ENCODE data around the gene ZMIZ1. TPM values are rescaled to one million over a fixed set of nuclear protein-coding genes. Genes with fewer than 3 reads are reported as not detected.

The ZMIZ1 gene
- total RNA-seq, 1 donor from 2014 or later = 93.9 TPM

GRCh38 chr10:79256264-79256806 is 187.6 kb downstream of the ZMIZ1 start:
- intact Hi-C loops (cut with micrococcal nuclease) = no loop called here
- H3K9me3 Mint-ChIP-seq = no peaks in the 10 kb centered on the region
- H3K27me3 Mint-ChIP-seq = no peaks in the 10 kb centered on the region
- no peak overlapping the region for H3K4me3 Mint-ChIP-seq
- H3K4me1 Mint-ChIP-seq = peaks cover 81% of the 10 kb centered on the region
- no peak for DNase-seq
- CTCF ChIA-PET = no interaction called here
- peaks cover 18% of the 10 kb centered on the region for H3K36me3 Mint-ChIP-seq (ENCODE audit: low read depth)
- TF ChIP-seq CTCF (IDR thresholded peaks at IDR 0.05) = no peak
- no peak overlapping the region for H3K27ac Mint-ChIP-seq
- ATAC-seq (ENCODE audit: low read depth) = no peak
- POLR2A ChIA-PET = interaction anchor here (1.2 to 20.1 kb wide), 2 partner anchors 9 kb away, joined by 13 to 311 read pairs; no protein-coding TSS in a partner anchor

- Mint-ChIP-seq H3K4me3 (no peak overlapping the region), H3K36me3 (ENCODE audit: low read depth) (peaks cover 18% of the 10 kb centered on the region), H3K4me1 (peaks cover 81% of the 10 kb centered on the region)
Observed at GRCh38 chr10:79258894-79259293, 190.1 kb downstream of the ZMIZ1 start.

GRCh38 chr10:79259834-79260233 is 191.1 kb downstream of the ZMIZ1 start:
- Mint-ChIP-seq H3K27me3 (no peaks in the 10 kb centered on the region), H3K36me3 (ENCODE audit: low read depth) (peaks cover 18% of the 10 kb centered on the region), H3K9me3 (no peaks in the 10 kb centered on the region), H3K4me3 (no peak overlapping the region), H3K27ac (peak overlapping the region; percentile 50), H3K4me1 (peaks cover 81% of the 10 kb centered on the region)
- no peak for TF ChIP-seq CTCF (IDR thresholded peaks at IDR 0.05)
- DNase-seq = no peak
- ChIA-PET POLR2A (interaction anchor here (0.7 to 20.1 kb wide), 2 partner anchors 13 to 57 kb away, joined by 3 to 311 read pairs; no protein-coding TSS in a partner anchor), CTCF (no interaction called here)
- intact Hi-C loops (cut with micrococcal nuclease) = no loop called here
- no peak for ATAC-seq (ENCODE audit: low read depth)

More at GRCh38 chr10:79258894-79259293, 190.1 kb downstream of the ZMIZ1 start:
- no peak for TF ChIP-seq CTCF (IDR thresholded peaks at IDR 0.05)
- intact Hi-C loops (cut with micrococcal nuclease) = no loop called here
- POLR2A ChIA-PET = interaction anchor here (0.7 to 20.1 kb wide), 3 partner anchors 12 to 1214 kb away, joined by 3 to 311 read pairs (median 4); no protein-coding TSS in a partner anchor
- DNase-seq (no peak), ATAC-seq (ENCODE audit: low read depth) (no peak)
- Mint-ChIP-seq H3K27me3 (no peaks in the 10 kb centered on the region), H3K27ac (peak overlapping the region; percentile 53), H3K9me3 (no peaks in the 10 kb centered on the region)
- CTCF ChIA-PET = no interaction called here

- no peak for TF ChIP-seq CTCF (IDR thresholded peaks at IDR 0.05)
- Mint-ChIP-seq H3K4me3 (no peak overlapping the region), H3K9me3 (no peaks in the 10 kb centered on the region), H3K27ac (no peak overlapping the region), H3K36me3 (ENCODE audit: low read depth) (peaks cover 15% of the 10 kb centered on the region), H3K27me3 (no peaks in the 10 kb centered on the region), H3K4me1 (peaks cover 82% of the 10 kb centered on the region)
- ChIA-PET CTCF (no interaction called here), POLR2A (interaction anchor here (1.0 to 20.1 kb wide), 3 partner anchors 14 to 56 kb away, joined by 3 to 311 read pairs (median 5); no protein-coding TSS in a partner anchor)
- intact Hi-C loops (cut with micrococcal nuclease) = no loop called here
- ATAC-seq (ENCODE audit: low read depth) = no peak
- no peak for DNase-seq
Observed at GRCh38 chr10:79260811-79261740, 192.3 kb downstream of the ZMIZ1 start.

GRCh38 chr10:79262131-79262530 is 193.4 kb downstream of the ZMIZ1 start:
- peak overlapping the region; percentile 60 for H3K27ac Mint-ChIP-seq
- ChIA-PET POLR2A (interaction anchor here (1.0 to 20.1 kb wide), 3 partner anchors 15 to 55 kb away, joined by 3 to 311 read pairs (median 5); no protein-coding TSS in a partner anchor), CTCF (interaction anchor here (0.8 kb wide), 1 partner anchor 60 kb away, joined by 3 read pairs; no protein-coding TSS in a partner anchor)
- H3K36me3 Mint-ChIP-seq (ENCODE audit: low read depth) = peaks cover 13% of the 10 kb centered on the region
- no peak for TF ChIP-seq CTCF (IDR thresholded peaks at IDR 0.05)
- no peaks in the 10 kb centered on the region for H3K9me3 Mint-ChIP-seq
- H3K4me1 Mint-ChIP-seq = peaks cover 87% of the 10 kb centered on the region
- ATAC-seq (ENCODE audit: low read depth) (no peak), DNase-seq (no peak)
- H3K27me3 Mint-ChIP-seq = no peaks in the 10 kb centered on the region
- H3K4me3 Mint-ChIP-seq = no peak overlapping the region
- intact Hi-C loops (cut with micrococcal nuclease) = loop anchor here (1.0 kb wide), 1 partner anchor 12 kb away; no protein-coding TSS in a partner anchor
